Endothelial cell of umbilical vein (primary cell): ENCODE measurements around the gene KAT6B. TPM values are rescaled to one million over a fixed set of nuclear protein-coding genes. Genes with fewer than 3 reads are reported as not detected.
"Not testable (repeated sequence)": the region's sequence is repeated elsewhere in the genome, so short reads cannot be mapped to it uniquely, and the experiment has no call there.

Experiments used
- BruUV-seq: library from RNA; stranded (reverse); fragments of 400-500 nt; replicated peaks from 2 replicates; lab custom pipeline; 2021; lab: Mats Ljungman, UMichigan
- CTCF ChIA-PET: fragments of 300-600, 350-600 bp; sonication (Branson Sonifier 250); formaldehyde crosslinking; loops from one replicate; lab custom pipeline; 2021; ENCODE audit warnings: antibody characterized with exemption, inconsistent platforms; lab: Charles Lee
- POLR2A ChIA-PET: fragments of 300-600, 350-600 bp; sonication (Branson Sonifier 250); formaldehyde crosslinking; loops from one replicate; lab custom pipeline; 2021; ENCODE audit warnings: antibody characterized with exemption, inconsistent platforms; lab: Charles Lee
- DNase-seq: peaks from one replicate; pipeline ENCODE4 v3.0.0-alpha.2; 2011; ENCODE audit warnings: low read depth, low spot score
- FAIRE-seq: peaks from 2 replicates; lab custom pipeline; 2011; peaks lifted over from hg19 to GRCh38; lab: Jason Lieb, UNC
- H2AFZ ChIP-seq: 2 replicates; pipeline ENCODE4 v1.6.0; 2012; ENCODE audit warnings: low read depth, low read length, control low read depth, inconsistent platforms
- H3K27ac ChIP-seq: 2 replicates; pipeline ENCODE4 v1.5.1; 2011; ENCODE audit warnings: low read depth, mild to moderate bottlenecking, control low read depth, low read length, moderate library complexity; ENCODE audit not compliant: insufficient read depth
- H3K27me3 ChIP-seq, 2 experiments: 2 replicates each; pipeline versions ENCODE4 v1.6.0 to v1.6.1; 2011; ENCODE audit warnings: low read length in 2 of 2, mixed read lengths in 1 of 2; ENCODE audit not compliant: control insufficient read depth in 2 of 2, insufficient read depth in 2 of 2
- H3K36me3 ChIP-seq, 2 experiments: 2 replicates in 1 of 2; 3 replicates in 1 of 2; pipeline ENCODE4 v1.5.1; 2011; ENCODE audit warnings: low read length in 2 of 2, mild to moderate bottlenecking in 1 of 2, moderate library complexity in 1 of 2; ENCODE audit not compliant: control insufficient read depth in 2 of 2, insufficient read depth in 2 of 2; ENCODE audit errors: extremely low read depth in 1 of 2
- H3K4me1 ChIP-seq: 3 replicates; pipeline ENCODE4 v1.5.1; 2011; ENCODE audit warnings: mild to moderate bottlenecking, low read length; ENCODE audit not compliant: control insufficient read depth, insufficient read depth; ENCODE audit errors: extremely low read depth
- H3K4me2 ChIP-seq: 2 replicates; pipeline ENCODE4 v1.6.1; 2011; ENCODE audit warnings: low read length, control low read depth, mixed read lengths; ENCODE audit not compliant: insufficient read depth
- H3K4me3 ChIP-seq, 3 experiments: fragments of 200-600 bp in 1 of 3; sonication (generic), shearing (Covaris generic) in 1 of 3; replicated peaks in 1 of 3; 2 replicates each; pipeline ENCODE4 v1.5.1; 2011 to 2016; ENCODE audit warnings: control low read depth in 3 of 3, low read length in 3 of 3, mild to moderate bottlenecking in 2 of 3, inconsistent platforms in 1 of 3, low read depth in 1 of 3, moderate library complexity in 1 of 3; ENCODE audit not compliant: insufficient read depth in 1 of 3
- H3K79me2 ChIP-seq: 2 replicates; pipeline ENCODE4 v1.6.0; 2012; ENCODE audit warnings: low read length, inconsistent platforms; ENCODE audit not compliant: control insufficient read depth, insufficient read depth
- H3K9ac ChIP-seq: replicated peaks from 2 replicates; pipeline ENCODE3; 2011; ENCODE audit warnings: low read length, control low read depth; ENCODE audit not compliant: insufficient read depth; ENCODE audit errors: extremely low read depth
- H3K9me1 ChIP-seq: replicated peaks from 3 replicates; pipeline ENCODE4 v1.6.0; 2011; ENCODE audit warnings: mild to moderate bottlenecking, low read length; ENCODE audit not compliant: control insufficient read depth, insufficient read depth; ENCODE audit errors: extremely low read depth
- H3K9me3 ChIP-seq: replicated peaks from 2 replicates; pipeline ENCODE4 v1.5.1; 2012; ENCODE audit warnings: low read length, inconsistent platforms; ENCODE audit not compliant: control insufficient read depth, insufficient read depth
- H4K20me1 ChIP-seq: replicated peaks from 2 replicates; pipeline ENCODE3; 2011; ENCODE audit warnings: mild to moderate bottlenecking, low read length; ENCODE audit not compliant: control insufficient read depth, insufficient read depth; ENCODE audit errors: extremely low read depth
- EZH2 ChIP-seq: IDR thresholded peaks from 2 replicates; pipeline ENCODE4 v1.6.1; 2012; ENCODE audit warnings: borderline replicate concordance, low read depth, mild to moderate bottlenecking, moderate library complexity, low read length, inconsistent platforms; ENCODE audit not compliant: severe bottlenecking
- FOS ChIP-seq: IDR thresholded peaks from 2 replicates; pipeline ENCODE4 v1.6.1; 2011; ENCODE audit warnings: mild to moderate bottlenecking, low read length, moderate library complexity, borderline replicate concordance; ENCODE audit not compliant: insufficient read depth
- GATA2 ChIP-seq: IDR thresholded peaks from 2 replicates; pipeline ENCODE4 v1.7.0; 2011; ENCODE audit warnings: low read depth, mild to moderate bottlenecking, moderate library complexity, mixed read lengths, low read length; ENCODE audit not compliant: insufficient read length, insufficient read depth
- JUN ChIP-seq: IDR thresholded peaks from 2 replicates; pipeline ENCODE4 v1.6.1; 2011; ENCODE audit warnings: borderline replicate concordance, low read depth; ENCODE audit not compliant: insufficient read length, insufficient read depth
- MYC ChIP-seq: IDR thresholded peaks from one replicate; pipeline ENCODE4 v1.6.1; 2011; ENCODE audit warnings: mild to moderate bottlenecking, low read depth, low read length
- POLR2A ChIP-seq: IDR thresholded peaks from 2 replicates; pipeline ENCODE4 v1.6.1; 2012; ENCODE audit warnings: low read depth, mild to moderate bottlenecking, control low read depth, low read length
- POLR2AphosphoS5 ChIP-seq: IDR thresholded peaks from 2 replicates; pipeline ENCODE4 v1.6.1; 2012; ENCODE audit warnings: low read depth, mild to moderate bottlenecking, control low read depth, low read length, moderate library complexity; ENCODE audit not compliant: insufficient read depth
- dilution Hi-C: fragments of 300-500 bp; cut with MboI; formaldehyde crosslinking; loops from one replicate; pipeline ENCODE4 v1.15.0; 2019; ENCODE audit warnings: low sequenced_read_pairs; ENCODE audit not compliant: extremely low pct_ligation_motif_present
- intact Hi-C: fragments of 100-400 bp; cut with micrococcal nuclease; formaldehyde crosslinking; loops from one replicate; pipeline ENCODE4 v1.10.0; 2022
- polyA plus RNA-seq, 4 experiments: library from polyadenylated mRNA; depleted of rRNA in 3 of 4; stranded (reverse) in 3 of 4; unstranded in 1 of 4; fragments of >200 nt; gene quantifications; 2 replicates each; pipeline versions ENCODE4 v1.2.1 to v1.2.3, GENCODE V29; 2011 to 2012; ENCODE audit warnings: missing spikeins in 1 of 4
- total RNA-seq: library from RNA; stranded (reverse); gene quantifications from 2 replicates; pipeline ENCODE4 v1.2.3, GENCODE V29; 2021
- TF ChIP-seq, protein P1 (sequence below): IDR thresholded peaks from 2 replicates; pipeline ENCODE4 v1.6.1; 2011; ENCODE audit not compliant: insufficient read depth, insufficient read length
- TF ChIP-seq, protein P2 (sequence below), 2 donors: IDR thresholded peaks; 1 replicate in 1 of 2; 2 replicates in 1 of 2; pipeline ENCODE4 v1.5.1; 2011; ENCODE audit warnings: low read length in 2 of 2, mild to moderate bottlenecking in 2 of 2, moderate library complexity in 2 of 2, control low read depth in 1 of 2, inconsistent platforms in 1 of 2, low read depth in 1 of 2; ENCODE audit not compliant: insufficient read depth in 1 of 2; ENCODE audit errors: extremely low read depth in 1 of 2

KAT6B gene
- total and polyA plus RNA-seq, 2 donors (not counting 3 experiments of a cell fraction or from before 2014, with no cell fraction given) = 4.5 to 17.0 TPM

DNA sequence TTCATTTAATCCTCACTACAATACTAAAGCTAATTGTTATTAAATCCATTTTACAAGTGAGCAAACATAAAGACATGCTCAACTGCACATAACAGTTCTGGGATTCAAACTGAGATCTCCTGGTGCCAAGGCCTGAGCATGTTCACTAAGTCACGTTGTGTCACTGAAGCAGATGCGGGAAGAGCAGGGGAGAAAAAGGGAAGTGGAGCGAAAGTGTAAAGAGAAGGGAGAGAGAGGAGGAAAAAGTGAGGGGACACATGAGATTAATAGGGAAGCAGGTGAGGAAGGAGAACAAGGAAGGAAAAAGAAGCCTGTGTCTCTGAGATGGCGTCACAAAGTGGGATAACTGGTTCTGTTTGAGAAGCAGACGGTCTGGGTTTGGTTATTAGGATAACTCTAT, 38.9 kb upstream of the KAT6B start:
- CTCF ChIA-PET = no interaction called here
- no TSS peak for BruUV-seq
- dilution Hi-C loops = no loop called here
- FAIRE-seq (no peak), DNase-seq (no peak)
- H3K4me3 ChIP-seq = no peak overlapping the region
- no peak overlapping the region for H3K27ac ChIP-seq
- no peaks in the 10 kb centered on the region for H3K79me2 ChIP-seq
- no peaks in the 10 kb centered on the region for H3K9me3 ChIP-seq
- H2AFZ ChIP-seq = no peak overlapping the region
- no peak overlapping the region for H3K4me2 ChIP-seq
- intact Hi-C loops = no loop called here
- no peak overlapping the region for H3K9ac ChIP-seq
- no peaks in the 10 kb centered on the region for H3K27me3 ChIP-seq
- H3K9me1 ChIP-seq = no peaks in the 10 kb centered on the region
- H3K4me1 ChIP-seq = no peaks in the 10 kb centered on the region
- POLR2A ChIA-PET = no interaction called here
- no peaks in the 10 kb centered on the region for H3K36me3 ChIP-seq
- no peaks in the 10 kb centered on the region for H4K20me1 ChIP-seq
- no peak for TF ChIP-seq MYC
- TF ChIP-seq GATA2 = no peak
- no peak for TF ChIP-seq JUN
- TF ChIP-seq, protein P1, sequence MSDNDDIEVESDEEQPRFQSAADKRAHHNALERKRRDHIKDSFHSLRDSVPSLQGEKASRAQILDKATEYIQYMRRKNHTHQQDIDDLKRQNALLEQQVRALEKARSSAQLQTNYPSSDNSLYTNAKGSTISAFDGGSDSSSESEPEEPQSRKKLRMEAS = no peak
- TF ChIP-seq EZH2 = no peak
- TF ChIP-seq, protein P2, sequence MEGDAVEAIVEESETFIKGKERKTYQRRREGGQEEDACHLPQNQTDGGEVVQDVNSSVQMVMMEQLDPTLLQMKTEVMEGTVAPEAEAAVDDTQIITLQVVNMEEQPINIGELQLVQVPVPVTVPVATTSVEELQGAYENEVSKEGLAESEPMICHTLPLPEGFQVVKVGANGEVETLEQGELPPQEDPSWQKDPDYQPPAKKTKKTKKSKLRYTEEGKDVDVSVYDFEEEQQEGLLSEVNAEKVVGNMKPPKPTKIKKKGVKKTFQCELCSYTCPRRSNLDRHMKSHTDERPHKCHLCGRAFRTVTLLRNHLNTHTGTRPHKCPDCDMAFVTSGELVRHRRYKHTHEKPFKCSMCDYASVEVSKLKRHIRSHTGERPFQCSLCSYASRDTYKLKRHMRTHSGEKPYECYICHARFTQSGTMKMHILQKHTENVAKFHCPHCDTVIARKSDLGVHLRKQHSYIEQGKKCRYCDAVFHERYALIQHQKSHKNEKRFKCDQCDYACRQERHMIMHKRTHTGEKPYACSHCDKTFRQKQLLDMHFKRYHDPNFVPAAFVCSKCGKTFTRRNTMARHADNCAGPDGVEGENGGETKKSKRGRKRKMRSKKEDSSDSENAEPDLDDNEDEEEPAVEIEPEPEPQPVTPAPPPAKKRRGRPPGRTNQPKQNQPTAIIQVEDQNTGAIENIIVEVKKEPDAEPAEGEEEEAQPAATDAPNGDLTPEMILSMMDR (IDR thresholded peaks at IDR 0.05; ENCODE audit: extremely low read depth in 1 of 2, insufficient read depth in 1 of 2, low read depth in 1 of 2, low read length in 2 of 2) = no peak
- TF ChIP-seq POLR2AphosphoS5 = no peak
- no peak for TF ChIP-seq FOS
- TF ChIP-seq POLR2A = no peak

DNA sequence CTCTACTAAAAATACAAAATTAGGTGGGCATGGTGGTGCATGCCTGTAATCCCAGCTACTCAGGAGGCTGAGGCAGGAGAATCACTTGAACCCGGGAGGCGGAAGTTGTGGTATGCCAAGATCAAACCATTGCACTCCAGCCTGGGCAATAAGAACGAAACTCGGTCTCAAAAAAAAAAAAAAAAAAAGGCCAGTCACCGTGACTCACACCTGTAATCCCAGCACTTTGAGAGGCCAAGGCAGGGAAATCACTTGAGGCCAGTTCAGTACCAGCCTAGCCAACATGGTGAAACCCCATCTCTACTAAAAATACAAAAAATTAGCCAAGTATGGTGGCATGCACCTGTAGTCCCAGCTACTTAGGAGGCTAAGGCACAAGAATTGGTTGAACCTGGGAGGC, 34.4 kb upstream of the KAT6B start:
- FAIRE-seq, H3K9me3 ChIP-seq, intact Hi-C loops: not testable (repeated sequence)

More for the DNA sequence above, 34.4 kb upstream of the KAT6B start:
- CTCF ChIA-PET, H4K20me1 ChIP-seq, dilution Hi-C loops, DNase-seq, BruUV-seq, H3K9me1 ChIP-seq, H3K79me2 ChIP-seq, H3K27me3 ChIP-seq, H3K27ac ChIP-seq, H3K4me1 ChIP-seq, H3K4me2 ChIP-seq, H3K36me3 ChIP-seq, H3K9ac ChIP-seq, POLR2A ChIA-PET, H2AFZ ChIP-seq, H3K4me3 ChIP-seq: not testable (repeated sequence)
